Left lung (tissue), 10 donors: ENCODE results near the gene ICAM3. TPM values are rescaled to one million over a fixed set of nuclear protein-coding genes. Genes with fewer than 3 reads are reported as not detected.
"Not testable (repeated sequence)": the region's sequence is repeated elsewhere in the genome, so short reads cannot be mapped to it uniquely, and the experiment has no call there.

Experiments used
- ATAC-seq: fragments of 200-7000 bp; cut with Tn5 transposase; one replicate; pipeline ENCODE4 v1.9.1; 2020; ENCODE audit warnings: moderate library complexity
- DNase-seq, 4 donors: peaks; one replicate each; pipeline ENCODE4 v3.0.0-alpha.2; 2013 to 2020
- H3K27ac ChIP-seq, 2 donors: fragments of 200-600 bp; sonication (generic) in 1 of 2; one replicate each; pipeline versions ENCODE4 v1.5.0 to v1.8.0; 2020 to 2021
- H3K27me3 ChIP-seq, 2 donors: fragments of 200-600 bp; sonication (generic) in 1 of 2; one replicate each; pipeline versions ENCODE4 v1.5.0 to v1.8.0; 2020 to 2021
- H3K36me3 ChIP-seq, 2 donors: fragments of 200-600 bp; sonication (generic) in 1 of 2; one replicate each; pipeline versions ENCODE4 v1.5.0 to v1.8.0; 2020 to 2021
- H3K4me1 ChIP-seq, 2 donors: fragments of 200-600 bp; one replicate each; pipeline ENCODE4 v1.8.0; 2021
- H3K4me3 ChIP-seq, 2 donors: fragments of 200-600 bp; sonication (generic) in 1 of 2; one replicate each; pipeline versions ENCODE4 v1.5.0 to v1.8.0; 2020 to 2021; ENCODE audit warnings: mild to moderate bottlenecking in 1 of 2
- H3K9me3 ChIP-seq, 2 donors: fragments of 200-600 bp; sonication (generic) in 1 of 2; one replicate each; pipeline versions ENCODE4 v1.5.0 to v1.8.0; 2020 to 2021
- CTCF ChIP-seq, 2 donors: fragments of 200-600 bp; sonication (generic) in 1 of 2; IDR thresholded peaks; one replicate each; pipeline versions ENCODE4 v1.5.0 to v1.8.0; 2021; ENCODE audit warnings: antibody characterized with exemption in 2 of 2
- intact Hi-C, 2 donors: fragments of 100-400 bp; cut with DNase I; formaldehyde crosslinking; loops; one replicate each; pipeline versions ENCODE4 v1.11.2 to v1.14.2; 2022
- polyA plus RNA-seq, 6 donors: library from polyadenylated mRNA; unstranded; fragments of 120-200 nt; gene quantifications; one replicate each; pipeline ENCODE4 v1.2.1, GENCODE V29; 2013; ENCODE audit not compliant: insufficient read length in 6 of 6
- total RNA-seq, 2 donors: library from RNA; stranded (reverse); fragmentation: NEBNext Ultra II Directional; extraction: Animal tissue kit (Norgen Biotek cat#: 25700); gene quantifications; one replicate each; pipeline ENCODE4 v1.2.1, GENCODE V29; 2021
- donor health status: DM: no; HTN: yes; CAD: no.
- donor health status: DM: no; HTN: no; CAD: no.

ICAM3 gene
- total and polyA plus RNA-seq, 8 donors: 8.8 to 44.8 (median 11.7) TPM

GRCh38 chr19:10346509-10346908, 7.1 kb upstream of the ICAM3 start:
- Histone ChIP-seq H3K9me3 (no peaks in the 10 kb centered on the region), H3K27ac (peak overlapping the region; percentile 57 to 94), H3K4me3 (no peak overlapping the region), H3K27me3 (no peaks in the 10 kb centered on the region), H3K4me1 (peaks cover 0 to 24% of the 10 kb centered on the region in 2 donors), H3K36me3 (peaks cover 0 to 25% of the 10 kb centered on the region in 2 donors)
- DNase-seq (peak in 1 of 4 donors; percentile 69), ATAC-seq (peak; percentile 94)
- intact Hi-C loops: no loop called here
- TF ChIP-seq CTCF (IDR thresholded peaks at IDR 0.05): no peak

- ATAC-seq (no peak), DNase-seq (no peak)
- Histone ChIP-seq H3K9me3 (no peaks in the 10 kb centered on the region), H3K27ac (no peak overlapping the region), H3K4me3 (no peak overlapping the region), H3K27me3 (no peaks in the 10 kb centered on the region), H3K36me3 (peaks cover 0 to 8% of the 10 kb centered on the region in 2 donors), H3K4me1 (peaks cover 0 to 28% of the 10 kb centered on the region in 2 donors)
- intact Hi-C loops: no loop called here
- no peak for TF ChIP-seq CTCF (IDR thresholded peaks at IDR 0.05)
These were observed 5.4 kb upstream of the ICAM3 start for GRCh38 chr19:10344780-10345179.

GRCh38 chr19:10343495-10343894, 4.1 kb upstream of the ICAM3 start:
- Histone ChIP-seq H3K9me3 (no peaks in the 10 kb centered on the region), H3K27me3 (no peaks in the 10 kb centered on the region), H3K27ac (no peak overlapping the region), H3K4me1 (peaks cover 0 to 41% of the 10 kb centered on the region in 2 donors), H3K4me3 (no peak overlapping the region), H3K36me3 (no peaks in the 10 kb centered on the region)
- TF ChIP-seq CTCF (IDR thresholded peaks at IDR 0.05): no peak
- intact Hi-C loops: no loop called here
- ATAC-seq: no peak
- no peak for DNase-seq

- H3K4me3 ChIP-seq: no peak overlapping the region
- TF ChIP-seq CTCF (IDR thresholded peaks at IDR 0.05): no peak
- intact Hi-C loops: no loop called here
- peak overlapping the region in 1 of 2 donors; percentile 81 for H3K27ac ChIP-seq
- H3K9me3 ChIP-seq: no peaks in the 10 kb centered on the region
- H3K27me3 ChIP-seq: no peaks in the 10 kb centered on the region
- ATAC-seq (no peak), DNase-seq (no peak)
- peaks cover 0 to 45% of the 10 kb centered on the region in 2 donors for H3K4me1 ChIP-seq
- peaks cover 0 to 9% of the 10 kb centered on the region in 2 donors for H3K36me3 ChIP-seq
These were observed 553 bp upstream of the ICAM3 start for GRCh38 chr19:10339977-10340376.

GRCh38 chr19:10338940-10339339, 484 bp downstream of the ICAM3 start:
- Histone ChIP-seq H3K36me3 (peaks cover 0 to 9% of the 10 kb centered on the region in 2 donors), H3K27me3 (no peaks in the 10 kb centered on the region), H3K9me3 (no peaks in the 10 kb centered on the region), H3K27ac (peak overlapping the region in 1 of 2 donors; percentile 81), H3K4me3 (peak overlapping the region in 1 of 2 donors; percentile 41), H3K4me1 (peaks cover 0 to 54% of the 10 kb centered on the region in 2 donors)
- TF ChIP-seq CTCF (IDR thresholded peaks at IDR 0.05): no peak
- no peak for DNase-seq
- intact Hi-C loops: no loop called here
- ATAC-seq: no peak

DNA sequence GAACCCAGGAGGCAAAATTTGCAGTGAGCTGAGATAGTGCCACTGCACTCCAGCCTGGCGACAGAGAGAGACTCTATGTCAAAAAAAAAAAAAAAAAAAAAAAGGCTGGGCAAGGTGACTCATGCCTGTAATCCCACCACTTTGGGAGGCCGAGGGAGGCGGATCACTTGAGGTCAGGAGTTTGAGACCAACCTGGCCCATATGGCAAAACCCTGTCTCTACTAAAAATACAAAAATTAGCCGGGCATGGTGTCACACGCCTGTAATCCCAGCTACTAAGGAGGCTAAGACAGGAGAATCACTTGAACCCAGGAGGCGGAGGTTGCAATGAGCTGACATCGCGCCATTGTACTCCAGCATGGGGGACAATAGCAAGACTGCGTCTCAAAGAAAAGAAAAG, 2.7 kb downstream of the ICAM3 start:
- H3K27me3 ChIP-seq, H3K36me3 ChIP-seq, intact Hi-C loops, H3K27ac ChIP-seq, H3K9me3 ChIP-seq, H3K4me3 ChIP-seq, DNase-seq, ATAC-seq: not testable (repeated sequence)
- peaks cover 10 to 69% of the 10 kb centered on the region in 2 donors for H3K4me1 ChIP-seq
